ENCODE data around the gene EGR2.

The EGR2 gene

GRCh38 chr10:62818426-62819011 lies 2.4 kb upstream of the EGR2 start:
- peak in 2 of 3 experiments; percentile 52 to 58 for DNase-seq (ENCODE audit: low read depth in 2 of 3, low spot score in 2 of 3)

GRCh38 chr10:62817766-62818425 lies 1.7 kb upstream of the EGR2 start:
- peak; percentile 35 to 62 (median 51) for DNase-seq (ENCODE audit: low read depth in 2 of 3, low spot score in 2 of 3)

- DNase-seq (ENCODE audit: low read depth in 2 of 3, low spot score in 2 of 3) = peak; percentile 44 to 45 (median 45)
Measured at GRCh38 chr10:62817121-62817765, 1.1 kb upstream of the EGR2 start.

- DNase-seq (ENCODE audit: low read depth in 2 of 3, low spot score in 2 of 3) = no peak
Measured at GRCh38 chr10:62816076-62816330, 163 bp downstream of the EGR2 start.

- DNase-seq (ENCODE audit: low read depth in 2 of 3, low spot score in 2 of 3) = peak in 1 of 3 experiments; percentile 17
Measured at GRCh38 chr10:62815381-62816075, 638 bp downstream of the EGR2 start.

GRCh38 chr10:62814756-62815380 lies 1.3 kb downstream of the EGR2 start:
- DNase-seq (ENCODE audit: low read depth in 2 of 3, low spot score in 2 of 3) = peak in 1 of 3 experiments; percentile 10

- DNase-seq (ENCODE audit: low read depth in 2 of 3, low spot score in 2 of 3) = no peak
Measured at GRCh38 chr10:62813981-62814380, 2.2 kb downstream of the EGR2 start.

- DNase-seq (ENCODE audit: low read depth in 2 of 3, low spot score in 2 of 3) = no peak
Measured at GRCh38 chr10:62813453-62813852, 2.7 kb downstream of the EGR2 start.

- no peak for DNase-seq (ENCODE audit: low read depth in 2 of 3, low spot score in 2 of 3)
Measured at GRCh38 chr10:62812672-62813439, 3.3 kb downstream of the EGR2 start.

GRCh38 chr10:62811159-62811875 lies 4.8 kb downstream of the EGR2 start:
- DNase-seq (ENCODE audit: low read depth in 2 of 3, low spot score in 2 of 3) = peak; percentile 52 to 65 (median 65)

- no peak for DNase-seq (ENCODE audit: low read depth in 2 of 3, low spot score in 2 of 3)
Measured at GRCh38 chr10:62810156-62810902, 5.8 kb downstream of the EGR2 start.

- no peak for DNase-seq (ENCODE audit: low read depth in 2 of 3, low spot score in 2 of 3)
Measured at GRCh38 chr10:62806251-62806650, 9.9 kb downstream of the EGR2 start.

- peak in 1 of 3 experiments; percentile 33 for DNase-seq (ENCODE audit: low read depth in 2 of 3, low spot score in 2 of 3)
Measured at GRCh38 chr10:62805231-62806099, 10.7 kb downstream of the EGR2 start.

GRCh38 chr10:62804356-62805230 lies 11.6 kb downstream of the EGR2 start, which contains the start of gene ADO:
TSS of gene ADO (plus strand) at chr10:62804720. CDS start at chr10:62805060, 340 bp downstream.
- peak; percentile 55 to 62 (median 58) for DNase-seq (ENCODE audit: low read depth in 2 of 3, low spot score in 2 of 3)

- DNase-seq (ENCODE audit: low read depth in 2 of 3, low spot score in 2 of 3) = no peak
Measured at GRCh38 chr10:62803724-62804355, 12.3 kb downstream of the EGR2 start.

- no peak for DNase-seq (ENCODE audit: low read depth in 2 of 3, low spot score in 2 of 3)
Measured at GRCh38 chr10:62801871-62802270, 14.3 kb downstream of the EGR2 start.

- no peak for DNase-seq (ENCODE audit: low read depth in 2 of 3, low spot score in 2 of 3)
Measured at GRCh38 chr10:62796896-62797295, 19.3 kb downstream of the EGR2 start.
